ENCODE data around the gene DAP.
A peak's percentile ranks its signal among the peaks of the same experiment; 100 is the strongest.

DAP gene

GRCh38 chr5:10710513-10711128, 50.4 kb downstream of the DAP start:
- no peaks in the 10 kb centered on the region for H3K27me3 ChIP-seq
- H3K9me3 ChIP-seq, result no peaks in the 10 kb centered on the region
- no peak for TF ChIP-seq CTCF (IDR thresholded peaks at IDR 0.05)
- H3K4me1 ChIP-seq (ENCODE audit: control insufficient read depth in 1 of 2, insufficient read depth in 1 of 2, low read depth in 1 of 2, low read length in 1 of 2), result peaks cover 7 to 10% of the 10 kb centered on the region in 2 experiments
- H3K4me3 ChIP-seq (ENCODE audit: low read depth in 1 of 2, low read length in 1 of 2), result no peak overlapping the region
- peaks cover 37% of the 10 kb centered on the region for H3K36me3 ChIP-seq
- H3K27ac ChIP-seq, result no peak overlapping the region

GRCh38 chr5:10709933-10710332, 51.1 kb downstream of the DAP start:
- no peak for TF ChIP-seq CTCF (IDR thresholded peaks at IDR 0.05)
- H3K27me3 ChIP-seq, result no peaks in the 10 kb centered on the region
- H3K9me3 ChIP-seq, result no peaks in the 10 kb centered on the region
- H3K4me1 ChIP-seq (ENCODE audit: control insufficient read depth in 1 of 2, insufficient read depth in 1 of 2, low read depth in 1 of 2, low read length in 1 of 2), result peaks cover 11 to 16% of the 10 kb centered on the region in 2 experiments
- no peak overlapping the region for H3K4me3 ChIP-seq (ENCODE audit: low read depth in 1 of 2, low read length in 1 of 2)
- H3K36me3 ChIP-seq, result peaks cover 32% of the 10 kb centered on the region
- H3K27ac ChIP-seq, result no peak overlapping the region

DNA sequence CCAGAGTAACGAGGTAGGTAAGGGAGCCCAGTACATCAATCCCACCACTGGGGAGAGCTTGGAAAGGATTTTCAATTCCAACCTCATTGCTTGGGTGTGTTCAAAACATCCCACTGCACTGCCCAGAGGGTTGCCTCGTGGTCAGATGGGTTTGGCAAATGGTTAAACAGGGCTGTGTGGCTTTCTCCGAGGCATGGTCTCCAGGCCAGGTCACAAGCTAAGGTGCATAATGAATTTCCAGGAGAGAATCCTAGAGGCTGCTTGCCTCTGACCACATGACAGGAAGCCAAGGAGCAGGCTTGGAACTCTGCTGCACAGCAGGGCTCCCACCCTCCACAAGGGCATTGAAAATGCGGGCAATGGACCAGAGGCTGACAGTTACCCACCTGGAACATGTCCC, 51.6 kb downstream of the DAP start:
- no peak for TF ChIP-seq CTCF (IDR thresholded peaks at IDR 0.05)
- peaks cover 31% of the 10 kb centered on the region for H3K36me3 ChIP-seq
- H3K4me3 ChIP-seq (ENCODE audit: low read depth in 1 of 2, low read length in 1 of 2), result no peak overlapping the region
- no peak overlapping the region for H3K27ac ChIP-seq
- no peaks in the 10 kb centered on the region for H3K9me3 ChIP-seq
- no peaks in the 10 kb centered on the region for H3K27me3 ChIP-seq
- H3K4me1 ChIP-seq (ENCODE audit: control insufficient read depth in 1 of 2, insufficient read depth in 1 of 2, low read depth in 1 of 2, low read length in 1 of 2), result peaks cover 16 to 21% of the 10 kb centered on the region in 2 experiments

DNA sequence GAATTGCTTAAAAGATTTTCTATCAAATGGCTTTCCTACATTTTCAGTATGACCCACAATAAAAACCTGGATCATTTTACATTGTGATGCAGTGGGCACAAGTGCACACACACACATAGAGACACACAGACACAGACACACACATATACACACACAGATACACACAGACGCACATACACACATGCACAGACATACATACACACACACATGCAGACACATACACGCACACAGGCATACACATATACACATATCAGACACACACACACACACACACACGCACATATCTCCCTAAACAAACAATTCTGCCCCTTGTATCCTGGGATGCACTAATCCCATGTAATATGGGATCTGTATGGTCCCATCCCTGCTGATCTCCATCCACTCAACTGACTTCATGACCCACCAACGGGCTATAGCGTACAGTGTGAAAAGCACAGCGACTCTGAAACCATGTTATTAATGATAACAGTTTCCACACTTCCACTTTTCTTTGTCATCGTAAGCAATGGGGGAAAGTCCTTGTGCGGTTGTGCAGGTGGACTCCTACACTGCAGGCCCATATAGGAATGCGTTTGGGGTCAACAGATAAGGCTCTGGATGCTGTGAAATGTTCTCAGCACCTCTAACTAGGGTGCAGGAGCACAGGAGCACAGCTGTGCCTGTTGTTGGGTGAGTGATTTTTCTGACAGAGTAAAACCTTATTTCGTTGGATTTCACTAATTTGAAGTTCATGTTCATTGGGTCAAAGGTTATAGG, 52.7 kb downstream of the DAP start:
- Histone ChIP-seq H3K9me3 (no peaks in the 10 kb centered on the region), H3K4me3 (ENCODE audit: low read depth in 1 of 2, low read length in 1 of 2) (no peak overlapping the region), H3K27ac (no peak overlapping the region), H3K4me1 (ENCODE audit: control insufficient read depth in 1 of 2, insufficient read depth in 1 of 2, low read depth in 1 of 2, low read length in 1 of 2) (peaks cover 22 to 25% of the 10 kb centered on the region in 2 experiments), H3K36me3 (peaks cover 24% of the 10 kb centered on the region), H3K27me3 (no peaks in the 10 kb centered on the region)
- TF ChIP-seq CTCF (IDR thresholded peaks at IDR 0.05), result no peak

DNA sequence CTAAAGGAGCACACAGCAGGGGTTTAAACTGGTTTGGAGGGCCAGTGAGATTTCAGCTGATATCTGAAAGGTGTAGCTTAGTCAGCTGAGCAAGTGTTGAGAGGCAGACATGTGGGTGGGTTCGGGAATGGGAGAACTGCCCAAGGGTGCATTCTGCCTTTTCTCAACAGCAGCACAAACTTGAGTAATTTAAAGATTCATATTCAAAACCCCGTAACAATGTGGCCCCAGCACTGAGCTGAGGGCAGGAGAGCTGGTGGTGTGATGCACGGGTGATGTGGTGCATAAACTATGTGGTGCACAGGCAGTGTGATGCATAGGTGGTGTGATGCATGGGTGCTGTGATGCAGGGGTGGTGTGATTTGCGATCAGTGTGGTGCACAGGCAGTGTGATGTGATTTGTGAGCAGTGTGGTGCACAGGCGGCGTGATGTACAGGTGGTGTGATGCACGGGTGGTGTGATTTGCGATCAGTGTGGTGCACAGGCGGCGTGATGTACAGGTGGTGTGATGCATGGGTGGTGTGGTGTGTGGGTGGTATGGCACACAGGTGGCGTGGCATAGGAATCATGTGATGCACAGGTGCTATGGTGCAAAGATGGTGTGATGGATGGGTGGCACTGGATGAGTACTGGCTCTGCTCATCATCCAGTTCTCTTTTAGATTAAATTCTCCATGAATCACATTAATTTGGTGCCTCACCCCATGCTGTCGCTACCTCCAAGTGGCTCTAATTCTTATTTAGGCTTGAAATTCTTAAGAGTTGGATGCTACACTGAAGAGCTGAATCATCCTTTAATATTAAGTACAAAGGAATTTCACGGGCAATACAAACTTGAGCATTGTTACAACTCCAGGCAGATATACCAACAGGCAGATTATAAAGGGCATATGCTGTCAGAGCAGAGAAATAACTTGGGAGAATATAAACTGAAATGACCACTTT, 53.6 kb downstream of the DAP start:
- H3K36me3 ChIP-seq, result peaks cover 15% of the 10 kb centered on the region
- peak overlapping the region; percentile 50 for H3K27ac ChIP-seq
- TF ChIP-seq CTCF (IDR thresholded peaks at IDR 0.05), result no peak
- H3K9me3 ChIP-seq, result no peaks in the 10 kb centered on the region
- no peaks in the 10 kb centered on the region for H3K27me3 ChIP-seq
- no peak overlapping the region for H3K4me3 ChIP-seq (ENCODE audit: low read depth in 1 of 2, low read length in 1 of 2)
- peaks cover 22 to 25% of the 10 kb centered on the region in 2 experiments for H3K4me1 ChIP-seq (ENCODE audit: control insufficient read depth in 1 of 2, insufficient read depth in 1 of 2, low read depth in 1 of 2, low read length in 1 of 2)
